GM23248 (cell line): Measurements from ENCODE around the gene MMP28. TPM values are rescaled to one million over a fixed set of nuclear protein-coding genes. Genes with fewer than 3 reads are reported as not detected.

Experiments
- DNase-seq: peaks from one replicate; pipeline ENCODE4 v3.0.0-alpha.2; 2015
- H2AFZ ChIP-seq: fragments of 200-600 bp; sonication (generic); 2 replicates; pipeline ENCODE4 v1.6.1; 2016; ENCODE audit warnings: antibody characterized with exemption
- H3F3A ChIP-seq: fragments of 200-600 bp; sonication (generic); 2 replicates; pipeline ENCODE4 v1.6.1; 2016; ENCODE audit warnings: mild to moderate bottlenecking, antibody characterized with exemption, mixed run types; ENCODE audit not compliant: insufficient read depth
- H3K27ac ChIP-seq: fragments of 200-600 bp; sonication (generic); 2 replicates; pipeline ENCODE4 v1.5.1; 2016; ENCODE audit warnings: mild to moderate bottlenecking
- H3K27me3 ChIP-seq: fragments of 200-600 bp; sonication (generic); replicated peaks from 2 replicates; pipeline ENCODE4 v1.6.1; 2016; ENCODE audit warnings: mild to moderate bottlenecking; ENCODE audit not compliant: insufficient read depth
- H3K36me3 ChIP-seq: fragments of 200-600 bp; sonication (generic); 2 replicates; pipeline ENCODE4 v1.6.1; 2016; ENCODE audit warnings: low read depth, mild to moderate bottlenecking
- H3K4me1 ChIP-seq: fragments of 200-600 bp; sonication (generic); 2 replicates; pipeline ENCODE4 v1.6.1; 2016; ENCODE audit warnings: mild to moderate bottlenecking; ENCODE audit not compliant: insufficient read depth
- H3K4me2 ChIP-seq: fragments of 200-600 bp; sonication (generic); one replicate; pipeline ENCODE4 v1.6.1; 2016; ENCODE audit warnings: mild to moderate bottlenecking; ENCODE audit not compliant: unreplicated experiment
- H3K4me3 ChIP-seq: fragments of 200-600 bp; sonication (generic); 2 replicates; pipeline ENCODE4 v1.5.1; 2016; ENCODE audit warnings: mild to moderate bottlenecking
- H3K79me2 ChIP-seq: fragments of 200-600 bp; sonication (generic); 2 replicates; pipeline ENCODE4 v1.6.1; 2016; ENCODE audit warnings: mild to moderate bottlenecking; ENCODE audit not compliant: insufficient read depth
- H3K9ac ChIP-seq: fragments of 200-600 bp; sonication (generic); 2 replicates; pipeline ENCODE4 v1.6.1; 2016; ENCODE audit warnings: mild to moderate bottlenecking
- H3K9me2 ChIP-seq: fragments of 200-600 bp; sonication (generic); 2 replicates; pipeline ENCODE4 v1.6.1; 2016; ENCODE audit warnings: mixed run types, mild to moderate bottlenecking, moderate library complexity; ENCODE audit not compliant: insufficient read depth
- H3K9me3 ChIP-seq: fragments of 200-600 bp; sonication (generic); one replicate; pipeline ENCODE4 v1.6.1; 2017; ENCODE audit warnings: low read depth
- H4K20me1 ChIP-seq: fragments of 200-600 bp; sonication (generic); 2 replicates; pipeline ENCODE4 v1.6.0; 2016; ENCODE audit not compliant: insufficient read depth
- EZH2 ChIP-seq: fragments of 200-600 bp; sonication (generic); IDR thresholded peaks from 2 replicates; pipeline ENCODE4 v1.6.1; 2018; ENCODE audit warnings: antibody characterized with exemption, mild to moderate bottlenecking; ENCODE audit not compliant: insufficient read depth, poor library complexity, severe bottlenecking
- EZH2phosphoT487 ChIP-seq: fragments of 200-600 bp; sonication (generic); IDR thresholded peaks from 2 replicates; pipeline ENCODE4 v1.6.1; 2018; ENCODE audit warnings: antibody characterized with exemption, moderate library complexity, mild to moderate bottlenecking, low read depth; ENCODE audit not compliant: insufficient read depth
- WGBS, 2 experiments: methylation state at CpG; one replicate each; pipeline ENCODE4 v1.1.6; 2015 to 2017; ENCODE audit warnings: low lambda C conversion rate in 2 of 2, low coverage in 1 of 2; ENCODE audit errors: missing lambda C conversion rate in 2 of 2; 5-methylcytosine and 5-hydroxymethylcytosine counted together
- in situ Hi-C: fragments of 300-500 bp; cut with MboI; formaldehyde crosslinking; loops from 2 replicates; pipeline ENCODE4 v1.15.0; 2020
- polyA plus RNA-seq: library from polyadenylated mRNA; unstranded; fragments of >200 nt; fragmentation: Nextera tagmentation; extraction: Ambion mirVana; gene quantifications from 2 replicates; pipeline ENCODE4 v1.2.1, GENCODE V29; 2016
- total RNA-seq: library from RNA; depleted of rRNA; stranded (reverse); fragments of >200 nt; shearing (Covaris generic); gene quantifications from 2 replicates; pipeline ENCODE4 v1.2.3, GENCODE V29; 2014

MMP28 gene
- total and polyA plus RNA-seq, 2 experiments from 2014 or later: not detected

GRCh38 chr17:35727635-35728034, 67.8 kb downstream of the MMP28 start:
- no peak for TF ChIP-seq EZH2phosphoT487
- no peak for TF ChIP-seq EZH2
- no peak overlapping the region for H2AFZ ChIP-seq
- WGBS, 2 experiments: 88 to 89% methylated on average over 5 of the region's 5 CpGs
- no peaks in the 10 kb centered on the region for H3K27me3 ChIP-seq
- peaks cover 11% of the 10 kb centered on the region; the same call in 1 of the 2 replicates for H3F3A ChIP-seq
- H3K79me2 ChIP-seq: no peaks in the 10 kb centered on the region
- in situ Hi-C loops: no loop called here
- H3K4me1 ChIP-seq: peaks cover 22% of the 10 kb centered on the region
- no peak overlapping the region for H3K4me3 ChIP-seq
- no peaks in the 10 kb centered on the region for H3K9me3 ChIP-seq
- no peak overlapping the region for H3K4me2 ChIP-seq
- H3K9ac ChIP-seq: no peak overlapping the region
- H3K27ac ChIP-seq: no peak overlapping the region
- peaks cover 23% of the 10 kb centered on the region for H3K36me3 ChIP-seq
- DNase-seq: no peak
- no peaks in the 10 kb centered on the region for H3K9me2 ChIP-seq
- no peaks in the 10 kb centered on the region for H4K20me1 ChIP-seq

DNA sequence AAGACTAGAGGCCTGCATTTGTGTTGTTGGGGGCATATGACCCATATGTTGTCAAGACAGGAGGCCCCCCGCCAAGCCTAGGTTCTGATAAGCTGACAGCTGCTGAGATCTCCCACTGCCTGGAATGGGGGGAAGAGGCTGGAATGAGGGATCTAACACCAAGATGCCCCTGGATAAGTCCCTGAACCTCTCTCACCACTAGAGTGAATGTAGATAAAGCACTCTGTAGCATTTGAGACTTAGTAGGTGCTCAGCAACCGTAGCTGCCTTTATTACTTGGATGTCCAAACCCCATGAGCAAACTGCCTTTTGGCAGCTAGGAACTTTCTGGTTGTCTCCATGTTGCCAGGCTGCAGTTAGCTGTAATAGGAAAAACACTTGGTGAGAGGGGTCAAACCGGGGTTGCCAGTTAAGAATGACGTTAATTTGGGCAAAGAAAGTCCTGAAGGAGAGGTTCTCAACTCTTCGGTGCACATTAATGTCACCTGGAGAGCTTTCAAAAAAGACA, 68.4 kb downstream of the MMP28 start:
- no peaks in the 10 kb centered on the region for H3K27me3 ChIP-seq
- H3K4me2 ChIP-seq: no peak overlapping the region
- H3K4me1 ChIP-seq: peaks cover 22% of the 10 kb centered on the region
- in situ Hi-C loops: no loop called here
- H3K9ac ChIP-seq: peak overlapping the region; percentile 46; the same call in 1 of the 2 replicates
- H3K27ac ChIP-seq: peak overlapping the region; percentile 54
- no peak overlapping the region for H2AFZ ChIP-seq
- H3K79me2 ChIP-seq: no peaks in the 10 kb centered on the region
- no peaks in the 10 kb centered on the region for H4K20me1 ChIP-seq
- peaks cover 11% of the 10 kb centered on the region; the same call in 1 of the 2 replicates for H3F3A ChIP-seq
- no peaks in the 10 kb centered on the region for H3K9me3 ChIP-seq
- whole genome bisulfite sequencing, 2 experiments: 82 to 88% methylated on average over 5 of the region's 5 CpGs
- H3K36me3 ChIP-seq: peaks cover 23% of the 10 kb centered on the region
- no peaks in the 10 kb centered on the region for H3K9me2 ChIP-seq
- no peak for DNase-seq
- H3K4me3 ChIP-seq: no peak overlapping the region
- TF ChIP-seq EZH2phosphoT487: no peak
- no peak for TF ChIP-seq EZH2

GRCh38 chr17:35726127-35726952, 69.1 kb downstream of the MMP28 start:
- Histone ChIP-seq H3K9me2 (no peaks in the 10 kb centered on the region), H3K27ac (peak overlapping the region; percentile 54), H3K9me3 (no peaks in the 10 kb centered on the region), H3K4me3 (no peak overlapping the region), H3K27me3 (no peaks in the 10 kb centered on the region), H3F3A (peaks cover 11% of the 10 kb centered on the region; the same call in 1 of the 2 replicates), H3K79me2 (no peaks in the 10 kb centered on the region), H3K9ac (peak overlapping the region; percentile 46; the same call in 1 of the 2 replicates), H3K36me3 (peaks cover 23% of the 10 kb centered on the region), H4K20me1 (no peaks in the 10 kb centered on the region), H3K4me2 (peak overlapping the region; percentile 14), H3K4me1 (peaks cover 22% of the 10 kb centered on the region), H2AFZ (no peak overlapping the region)
- TF ChIP-seq EZH2phosphoT487 (no peak), EZH2 (no peak)
- WGBS, 2 experiments: 34 to 38% methylated on average over 6 of the region's 6 CpGs
- in situ Hi-C loops: no loop called here
- DNase-seq: peak; percentile 89

DNA sequence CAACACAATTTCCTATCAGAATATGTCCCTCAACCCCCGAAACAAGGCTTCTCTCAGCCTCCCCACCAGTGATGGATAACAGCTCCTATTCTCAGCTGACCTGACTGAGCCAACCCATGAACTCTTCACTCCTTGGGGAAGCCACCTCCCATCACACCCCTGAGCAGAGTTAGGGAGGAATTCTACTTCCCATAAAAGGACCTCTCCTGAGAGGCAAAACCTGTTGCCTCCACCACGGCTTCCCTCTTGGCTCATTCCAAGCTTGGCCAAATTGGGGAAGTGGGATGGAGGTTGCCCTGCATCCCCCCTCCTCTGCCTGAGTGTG, 69.7 kb downstream of the MMP28 start:
- H3K36me3 ChIP-seq: peaks cover 23% of the 10 kb centered on the region
- in situ Hi-C loops: no loop called here
- 81 to 83% methylated on average over 2 of the region's 2 CpGs for WGBS, 2 experiments

More for the DNA sequence above, 69.7 kb downstream of the MMP28 start:
- H3K27ac ChIP-seq: peak overlapping the region; percentile 54; the same call in 1 of the 2 replicates
- no peak overlapping the region for H2AFZ ChIP-seq
- H3K27me3 ChIP-seq: no peaks in the 10 kb centered on the region
- H3K9me3 ChIP-seq: no peaks in the 10 kb centered on the region
- no peaks in the 10 kb centered on the region for H3K79me2 ChIP-seq
- no peak for TF ChIP-seq EZH2phosphoT487
- no peak for TF ChIP-seq EZH2
- no peaks in the 10 kb centered on the region for H3K9me2 ChIP-seq
- no peak overlapping the region for H3K4me3 ChIP-seq
- no peak overlapping the region for H3K4me2 ChIP-seq
- DNase-seq: no peak
- no peak overlapping the region for H3K9ac ChIP-seq
- no peaks in the 10 kb centered on the region for H4K20me1 ChIP-seq
- H3K4me1 ChIP-seq: peaks cover 17% of the 10 kb centered on the region
- peaks cover 8% of the 10 kb centered on the region; the same call in 1 of the 2 replicates for H3F3A ChIP-seq
